Chondrocyte (in vitro differentiated cells): ENCODE measurements around the gene ZC3H6. TPM values are rescaled to one million over a fixed set of nuclear protein-coding genes. Genes with fewer than 3 reads are reported as not detected.

ENCODE experiments used
- DNase-seq: peaks from one replicate; pipeline ENCODE4 v3.0.0; 2021; ENCODE audit warnings: mixed read lengths, low spot score
- H3K27ac Mint-ChIP-seq: one replicate; pipeline ENCODE4 v1.8.0; 2021; ENCODE audit warnings: mild to moderate bottlenecking, moderate library complexity, mixed read lengths; ENCODE audit not compliant: unreplicated experiment
- H3K27me3 Mint-ChIP-seq: 2 replicates; pipeline ENCODE4 v1.8.0; 2021; ENCODE audit warnings: low read depth, mixed read lengths
- H3K36me3 Mint-ChIP-seq: 2 replicates; pipeline ENCODE4 v1.8.0; 2021; ENCODE audit warnings: low read depth, mixed read lengths
- H3K4me1 Mint-ChIP-seq: 2 replicates; pipeline ENCODE4 v1.8.0; 2021; ENCODE audit warnings: low read depth, mild to moderate bottlenecking, mixed read lengths
- H3K4me3 Mint-ChIP-seq: one replicate; pipeline ENCODE4 v1.8.0; 2021; ENCODE audit warnings: mild to moderate bottlenecking, moderate library complexity, mixed read lengths; ENCODE audit not compliant: unreplicated experiment
- H3K9me3 Mint-ChIP-seq: 2 replicates; pipeline ENCODE4 v1.8.0; 2021; ENCODE audit warnings: low read depth, mixed read lengths
- CTCF ChIP-seq: fragments of 200-600 bp; sonication (generic); IDR thresholded peaks from 2 replicates; pipeline ENCODE4 v1.5.0; 2021; ENCODE audit warnings: antibody characterized with exemption, mild to moderate bottlenecking, moderate library complexity
- total RNA-seq: library from RNA; stranded (reverse); gene quantifications from 3 replicates; pipeline ENCODE4 v1.2.1, GENCODE V29; 2021

The ZC3H6 gene
- total RNA-seq, 1 donor from 2014 or later: 8.6 TPM

- Mint-ChIP-seq H3K27me3 (no peaks in the 10 kb centered on the region), H3K36me3 (peaks cover 7% of the 10 kb centered on the region), H3K4me3 (no peak overlapping the region), H3K4me1 (no peaks in the 10 kb centered on the region), H3K27ac (no peak overlapping the region), H3K9me3 (peaks cover 6% of the 10 kb centered on the region)
- DNase-seq: no peak
- no peak for TF ChIP-seq CTCF
Observed at GRCh38 chr2:112242384-112242783, 33.0 kb upstream of the ZC3H6 start.

- H3K9me3 Mint-ChIP-seq: peaks cover 6% of the 10 kb centered on the region
- H3K27me3 Mint-ChIP-seq: no peaks in the 10 kb centered on the region
- no peak overlapping the region for H3K27ac Mint-ChIP-seq
- H3K4me3 Mint-ChIP-seq: no peak overlapping the region
- TF ChIP-seq CTCF: no peak
- no peaks in the 10 kb centered on the region for H3K4me1 Mint-ChIP-seq
- peaks cover 5% of the 10 kb centered on the region for H3K36me3 Mint-ChIP-seq
- DNase-seq: no peak
Observed at GRCh38 chr2:112243233-112243632, 32.2 kb upstream of the ZC3H6 start.

- no peak for TF ChIP-seq CTCF
- Mint-ChIP-seq H3K36me3 (peaks cover 7% of the 10 kb centered on the region), H3K4me3 (no peak overlapping the region), H3K9me3 (peaks cover 6% of the 10 kb centered on the region), H3K27ac (no peak overlapping the region), H3K4me1 (no peaks in the 10 kb centered on the region), H3K27me3 (no peaks in the 10 kb centered on the region)
- DNase-seq: no peak
Observed at GRCh38 chr2:112244854-112245253, 30.5 kb upstream of the ZC3H6 start.

GRCh38 chr2:112251271-112251670 lies 24.1 kb upstream of the ZC3H6 start:
- no peaks in the 10 kb centered on the region for H3K27me3 Mint-ChIP-seq

GRCh38 chr2:112253261-112253815 lies 22.1 kb upstream of the ZC3H6 start:
- Mint-ChIP-seq H3K27ac (no peak overlapping the region), H3K27me3 (no peaks in the 10 kb centered on the region), H3K4me1 (peaks cover 7% of the 10 kb centered on the region), H3K36me3 (peaks cover 2% of the 10 kb centered on the region), H3K4me3 (no peak overlapping the region), H3K9me3 (no peaks in the 10 kb centered on the region)
- no peak for DNase-seq
- TF ChIP-seq CTCF: no peak

More at GRCh38 chr2:112251271-112251670, 24.1 kb upstream of the ZC3H6 start:
- Mint-ChIP-seq H3K27ac (no peak overlapping the region), H3K36me3 (peaks cover 6% of the 10 kb centered on the region), H3K4me3 (no peak overlapping the region), H3K9me3 (peaks cover 2% of the 10 kb centered on the region), H3K4me1 (peaks cover 7% of the 10 kb centered on the region)
- DNase-seq: no peak
- no peak for TF ChIP-seq CTCF
